GDM1 (cell line): ENCODE measurements around the gene LIPI.
"Not testable (repeated sequence)": the region's sequence is repeated elsewhere in the genome, so short reads cannot be mapped to it uniquely, and the experiment has no call there.

Experiments
- DNase-seq: peaks from one replicate; lab custom pipeline; 2025; lab: John Stamatoyannopoulos, UW

Gene LIPI

DNA sequence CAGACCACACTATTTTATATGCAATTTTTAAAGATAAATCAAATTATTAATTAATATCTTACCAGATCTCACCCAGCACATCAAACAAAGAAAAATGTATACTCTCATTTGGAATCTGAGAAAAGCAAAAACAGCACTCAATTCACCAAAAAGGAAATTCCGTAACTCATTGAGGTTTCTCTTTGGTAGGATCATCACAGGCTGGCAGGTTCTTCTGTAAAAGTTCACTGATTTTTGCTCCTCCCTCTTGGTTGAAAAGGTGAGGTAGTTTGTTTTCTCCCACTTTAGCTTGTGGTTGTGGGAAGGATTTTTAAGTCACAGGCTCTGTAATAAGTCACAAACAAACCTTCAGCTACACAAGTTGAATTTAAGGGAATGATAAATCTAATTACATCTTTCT, at the start of gene LIPI:
Gene LIPI (minus strand): TSS at position 218 of the 400 bp plus-strand sequence. CDS start 110 bp downstream, at position 108.
- no peak for DNase-seq

DNA sequence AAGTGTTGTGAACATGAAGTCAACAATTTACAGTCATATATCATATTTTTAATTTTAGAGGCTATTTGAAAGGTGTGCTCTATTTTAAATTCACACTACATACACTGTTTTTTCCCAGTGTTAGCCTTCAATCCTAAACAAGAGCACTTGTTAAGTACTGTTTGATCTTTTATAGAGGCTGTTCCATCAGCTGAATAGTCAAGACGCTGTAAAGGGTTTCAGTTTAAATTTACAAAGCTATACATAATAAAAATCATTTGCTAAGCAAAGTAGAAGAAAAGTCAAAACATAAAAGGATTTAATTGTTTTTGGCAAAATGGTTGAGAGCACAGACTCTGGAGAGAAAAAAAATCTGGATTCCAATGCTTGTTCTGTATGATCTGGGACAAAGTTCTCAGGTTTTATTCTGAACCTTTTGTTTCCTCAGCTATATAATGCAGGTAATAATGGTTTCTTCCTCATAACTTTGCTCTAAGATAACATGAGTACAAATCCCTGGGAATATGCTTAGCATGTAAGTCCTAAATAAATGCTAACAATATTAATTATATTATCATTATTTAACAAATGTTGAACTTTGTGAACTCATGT, 49.5 kb upstream of the LIPI start:
- no peak for DNase-seq

DNA sequence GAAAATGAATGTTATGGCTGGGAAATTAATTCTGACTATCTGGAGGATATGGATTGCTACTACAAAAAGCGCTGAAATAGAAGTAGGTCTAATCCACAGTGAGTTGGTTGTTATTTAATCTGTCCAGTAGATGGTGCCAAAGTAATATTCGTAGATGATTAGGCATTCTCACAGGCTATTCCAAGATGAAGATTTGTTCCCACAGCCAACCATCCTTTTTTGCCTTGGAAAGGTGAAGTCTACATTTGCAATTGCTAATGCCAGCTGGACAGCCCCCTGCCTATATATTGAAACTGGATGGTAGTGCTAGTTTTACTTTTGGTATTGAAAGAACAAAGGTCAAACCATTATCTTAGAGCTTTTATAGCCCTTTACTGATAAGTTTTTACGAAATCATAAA, 49.0 kb upstream of the LIPI start:
- DNase-seq: peak; percentile 45

DNA sequence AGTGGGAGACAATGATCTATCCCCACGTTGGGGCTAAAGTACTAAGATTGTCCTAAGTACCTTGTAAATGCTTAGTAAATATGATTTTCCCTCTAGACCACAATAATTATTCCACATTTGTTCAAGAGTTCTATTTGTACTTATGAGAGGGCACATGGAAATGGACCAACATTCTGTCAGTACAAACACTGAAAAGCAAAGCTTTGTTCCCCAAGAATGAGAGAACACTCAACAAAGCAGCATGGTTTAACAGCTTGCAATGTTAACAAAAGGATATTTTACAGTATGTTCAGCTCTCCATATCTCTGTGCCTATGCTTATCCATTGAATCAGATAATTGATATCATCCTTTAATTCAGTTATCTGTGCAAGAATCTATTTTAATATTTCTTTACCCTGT, 40.6 kb upstream of the LIPI start:
- DNase-seq: no peak

DNA sequence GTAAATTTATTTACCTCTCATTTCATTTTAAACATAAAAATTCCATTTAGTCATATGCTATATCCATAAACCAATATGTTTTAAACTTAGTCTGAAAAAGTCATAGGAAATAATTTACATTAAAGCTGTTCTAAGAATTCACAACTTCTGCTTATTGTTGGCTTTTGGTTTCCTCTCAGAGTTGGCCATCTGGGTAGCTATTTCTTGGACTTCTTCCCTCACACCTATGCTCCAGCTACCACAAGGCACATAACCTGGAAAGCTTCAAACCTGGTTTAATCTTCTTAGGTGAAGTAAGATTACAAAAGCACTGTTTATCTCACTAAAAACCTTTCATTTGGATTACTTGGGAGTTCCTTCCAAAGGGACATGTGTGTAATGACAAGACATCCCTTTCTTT, 35.0 kb upstream of the LIPI start:
- DNase-seq: no peak

DNA sequence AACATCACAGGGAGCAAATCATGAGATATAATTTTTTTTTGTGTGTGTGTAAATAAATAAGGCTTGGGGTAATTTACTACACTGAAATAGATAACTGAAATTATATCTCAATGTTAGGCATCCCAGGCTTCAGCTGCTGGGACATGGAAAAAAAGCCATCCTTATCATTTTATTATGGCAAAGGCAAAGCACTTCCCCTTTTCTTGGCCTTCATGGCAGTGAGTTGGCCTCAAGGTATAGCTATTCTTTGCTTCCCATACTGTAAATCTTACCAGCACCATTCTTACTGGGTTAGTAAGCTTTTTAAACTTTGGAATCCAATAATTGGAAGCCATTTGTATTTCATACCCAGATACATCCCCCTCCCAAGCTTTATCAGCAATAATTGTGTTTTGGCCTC, 34.2 kb upstream of the LIPI start:
- DNase-seq: no peak

DNA sequence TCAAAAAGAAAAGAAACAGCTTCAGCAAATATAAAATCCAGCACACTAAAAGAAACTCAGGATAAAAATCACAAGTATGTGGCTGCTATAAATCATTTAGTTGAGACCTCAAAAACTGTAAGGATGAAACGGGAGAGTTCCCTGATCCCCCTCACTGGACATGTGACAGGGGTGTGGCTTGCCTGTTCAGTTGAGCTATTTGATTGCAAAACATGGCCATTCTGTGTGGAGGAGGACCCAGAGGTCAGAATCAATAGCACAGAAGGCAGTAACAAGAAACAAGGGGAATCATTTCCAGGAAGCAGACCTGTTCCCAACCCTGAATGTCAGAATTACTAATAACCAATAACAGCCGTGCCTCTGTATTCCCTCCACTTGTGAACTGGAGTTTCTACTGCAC, 33.1 kb upstream of the LIPI start:
- no peak for DNase-seq

DNA sequence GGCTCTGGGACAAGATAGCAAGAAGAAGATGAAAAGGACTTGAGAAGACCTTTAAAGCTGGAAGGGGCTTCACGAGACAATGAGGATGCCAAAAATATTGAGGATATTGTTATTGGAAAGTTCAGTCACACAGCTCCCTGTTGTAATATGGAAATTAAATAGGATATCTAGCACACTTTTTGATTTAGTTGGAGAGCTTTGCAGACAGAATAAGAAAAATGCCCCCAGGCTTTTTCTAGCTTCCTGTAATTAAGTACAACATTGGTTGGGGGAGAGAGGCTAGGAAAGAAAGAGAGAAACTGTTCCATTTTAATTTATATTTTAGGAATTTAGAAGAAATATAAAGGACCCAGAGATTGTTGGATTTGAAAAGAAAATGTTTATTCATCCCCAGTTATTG, 32.7 kb upstream of the LIPI start:
- DNase-seq: no peak

DNA sequence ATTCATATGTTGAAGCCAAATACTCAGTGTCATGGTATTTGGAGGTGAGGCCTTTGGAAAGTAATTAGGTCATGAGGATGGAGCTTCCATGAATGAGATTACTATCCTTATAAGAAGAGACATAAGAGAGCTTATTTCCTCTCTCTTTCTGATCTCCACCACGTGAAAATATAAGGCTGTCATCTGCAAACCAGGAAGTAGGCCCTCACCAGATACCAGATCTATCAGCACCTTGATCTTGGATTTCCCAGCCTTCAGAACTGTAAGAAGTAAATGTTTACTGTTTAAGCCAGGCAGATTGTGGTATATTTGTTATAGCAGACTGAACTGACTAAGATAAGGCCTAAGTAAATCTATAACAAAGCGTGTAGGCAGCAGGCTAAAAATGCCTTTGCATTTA, 30.5 kb upstream of the LIPI start:
- DNase-seq: no peak

DNA sequence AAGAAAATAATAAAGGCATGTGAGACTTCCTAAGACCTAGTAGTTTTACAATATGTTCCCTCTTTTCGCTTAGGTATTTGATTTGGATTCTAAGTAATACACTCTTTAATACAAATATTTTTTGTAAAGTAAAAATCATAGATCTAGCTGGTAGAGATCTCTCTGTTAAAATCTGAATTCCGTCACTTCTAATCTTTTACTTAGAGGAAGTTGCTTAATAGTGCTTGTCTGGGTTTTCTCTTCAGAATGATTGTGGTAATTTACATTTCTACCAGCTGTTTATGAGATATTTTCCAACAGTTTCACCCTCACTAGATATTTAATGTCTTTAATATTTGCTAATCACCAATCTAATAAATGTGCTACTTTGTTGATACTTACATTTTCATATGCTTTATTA, 28.5 kb upstream of the LIPI start:
- DNase-seq: no peak

DNA sequence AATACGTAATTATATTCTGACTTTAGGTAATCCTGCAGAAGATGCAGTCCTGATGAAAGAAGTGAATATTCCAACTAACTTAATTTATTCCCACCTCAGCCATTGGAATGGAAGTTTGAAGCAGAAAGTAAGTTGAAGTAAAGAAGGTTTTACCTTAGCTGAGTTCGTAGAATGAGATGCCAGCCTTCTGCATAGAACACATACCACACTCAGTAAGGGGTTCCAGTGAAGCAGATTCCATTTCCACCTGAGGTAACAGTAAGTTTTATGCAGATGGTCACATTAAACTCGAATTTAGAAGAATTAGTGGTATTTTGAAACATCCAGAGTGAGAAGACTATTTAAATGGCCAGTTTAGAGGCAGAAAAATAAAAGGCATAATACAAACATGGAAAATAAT, 25.4 kb upstream of the LIPI start:
- no peak for DNase-seq

DNA sequence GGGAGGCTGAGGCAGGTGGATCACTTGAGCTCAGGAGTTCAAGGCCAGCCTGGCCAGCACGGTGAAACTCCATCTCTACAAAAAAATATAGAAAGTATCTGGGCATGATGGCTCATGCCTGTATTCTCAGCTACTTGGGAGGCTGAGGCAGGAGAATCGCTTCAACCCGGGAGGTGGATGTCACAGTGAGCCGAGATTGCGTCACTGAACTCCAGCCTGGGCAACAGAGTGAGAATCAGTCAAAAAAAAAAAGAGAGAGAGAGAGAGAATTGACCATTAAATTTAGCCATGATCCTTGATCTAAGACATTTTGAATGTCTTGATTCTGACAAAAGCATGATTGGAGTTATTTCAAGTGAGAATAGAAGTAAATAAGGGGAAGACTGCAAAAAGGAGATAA, 24.3 kb upstream of the LIPI start:
- DNase-seq: no peak

DNA sequence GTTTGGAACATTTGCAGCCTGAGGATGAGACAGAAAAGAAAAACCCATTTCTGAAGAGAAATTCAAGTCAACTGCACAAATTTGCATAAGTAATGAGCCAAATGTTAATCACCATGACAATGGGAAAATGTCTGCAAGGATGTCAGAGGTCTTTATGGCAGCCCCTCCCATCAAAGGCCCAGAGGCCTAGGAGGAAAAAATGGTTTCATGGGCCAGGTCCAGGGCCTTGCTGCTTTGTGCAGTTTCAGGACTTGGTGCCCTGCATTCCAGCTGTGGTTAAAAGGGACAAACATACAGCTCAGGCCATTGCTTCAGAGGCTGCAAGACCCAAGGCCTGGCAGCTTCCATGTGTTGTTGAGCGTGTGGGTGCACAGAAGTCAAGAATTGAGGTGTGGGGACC, 18.6 kb upstream of the LIPI start:
- DNase-seq: no peak

DNA sequence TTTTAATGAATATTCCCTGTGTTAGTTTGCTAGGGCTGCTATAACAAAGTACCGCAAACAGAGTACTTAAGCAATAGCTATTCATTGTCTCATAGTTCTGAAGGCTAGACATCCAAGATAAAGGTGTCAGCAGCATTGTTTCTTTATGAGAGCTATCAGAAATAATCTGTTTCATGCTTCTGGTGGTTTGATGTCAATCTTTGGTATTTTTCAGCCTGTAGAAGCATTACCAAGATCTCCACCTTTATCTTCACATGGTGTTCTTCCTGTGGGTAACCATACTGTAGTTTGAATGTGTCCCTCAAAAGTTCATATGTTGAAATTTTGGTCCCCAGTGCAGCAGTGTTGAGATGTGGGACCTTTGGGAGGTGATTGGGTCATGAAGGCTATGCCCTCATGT, 12.6 kb upstream of the LIPI start:
- DNase-seq: no peak

DNA sequence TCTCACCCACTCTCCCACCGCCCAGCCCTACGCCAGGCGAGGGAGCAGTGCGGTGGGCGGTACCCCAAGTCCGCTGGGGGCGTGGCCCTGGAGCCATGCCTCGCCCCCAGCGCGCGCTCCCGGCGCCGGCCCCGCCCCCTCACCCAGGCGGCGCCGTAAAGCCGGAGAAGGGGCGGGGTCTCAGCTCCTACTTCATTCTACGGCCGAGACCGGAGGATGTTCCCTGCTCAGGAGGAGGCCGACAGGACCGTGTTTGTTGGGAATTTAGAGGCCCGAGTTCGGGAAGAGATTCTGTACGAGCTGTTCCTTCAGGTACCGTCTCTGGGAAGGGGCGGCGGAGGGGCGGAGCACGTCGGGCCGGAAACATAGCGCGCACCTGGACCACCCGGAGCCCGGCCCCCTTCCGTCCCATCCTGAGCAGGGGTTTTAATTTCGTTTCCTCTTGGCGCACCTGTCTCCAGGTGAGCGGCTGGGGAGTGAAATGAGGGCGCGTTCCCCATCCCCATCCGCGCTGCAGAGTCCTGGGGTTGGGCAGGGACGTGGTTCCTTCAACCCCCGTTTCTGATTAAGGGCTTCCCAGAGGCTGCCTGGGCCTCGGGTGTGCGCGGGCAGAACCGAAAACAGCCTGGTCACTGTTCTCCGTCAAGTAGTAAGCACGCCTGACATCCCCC, 5.4 kb upstream of the LIPI start, which contains the start of gene RBM11:
Gene RBM11 (plus strand): TSS at position 187 of the 671 bp plus-strand sequence. CDS start 30 bp downstream, at position 217.
- peak; percentile 57 for DNase-seq

DNA sequence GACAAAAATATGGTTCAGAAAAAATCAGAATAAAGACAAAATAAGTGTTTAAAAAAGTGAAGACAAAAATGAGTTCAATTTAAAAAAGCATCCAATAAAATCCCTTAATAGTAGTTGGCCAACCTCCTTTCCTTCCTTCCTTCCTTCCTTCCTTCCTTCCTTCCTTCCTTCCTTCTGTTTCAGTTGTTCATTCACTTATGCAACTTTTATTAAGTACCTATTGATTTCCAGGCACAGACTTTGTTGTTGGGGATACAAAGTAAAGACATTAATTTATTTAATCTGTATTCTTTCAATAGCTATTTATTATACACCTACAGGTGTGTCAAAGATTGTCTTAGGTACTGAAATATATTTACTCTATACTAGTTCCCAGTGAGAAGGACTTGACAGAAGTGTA, 2.4 kb upstream of the LIPI start:
- DNase-seq: no peak

DNA sequence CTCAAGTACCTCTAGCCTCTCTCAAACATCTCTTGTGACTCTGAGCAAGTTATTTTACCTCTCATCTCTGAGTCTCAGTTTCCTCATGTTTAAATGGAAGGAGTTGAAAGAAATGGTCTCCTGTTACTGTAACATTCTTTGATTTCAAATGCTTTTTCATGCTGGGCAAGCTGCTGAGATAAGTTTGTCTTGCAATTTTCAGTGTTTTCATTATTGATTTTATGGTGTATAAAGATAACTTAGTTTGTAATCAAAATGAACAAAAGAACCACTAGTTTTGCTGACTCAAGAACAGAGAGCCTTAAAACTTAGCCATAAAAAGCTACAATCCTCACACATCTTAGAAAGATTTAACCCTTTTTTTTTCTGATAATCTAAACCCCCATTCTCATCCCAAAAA, 4.5 kb downstream of the LIPI start:
- DNase-seq: no peak

DNA sequence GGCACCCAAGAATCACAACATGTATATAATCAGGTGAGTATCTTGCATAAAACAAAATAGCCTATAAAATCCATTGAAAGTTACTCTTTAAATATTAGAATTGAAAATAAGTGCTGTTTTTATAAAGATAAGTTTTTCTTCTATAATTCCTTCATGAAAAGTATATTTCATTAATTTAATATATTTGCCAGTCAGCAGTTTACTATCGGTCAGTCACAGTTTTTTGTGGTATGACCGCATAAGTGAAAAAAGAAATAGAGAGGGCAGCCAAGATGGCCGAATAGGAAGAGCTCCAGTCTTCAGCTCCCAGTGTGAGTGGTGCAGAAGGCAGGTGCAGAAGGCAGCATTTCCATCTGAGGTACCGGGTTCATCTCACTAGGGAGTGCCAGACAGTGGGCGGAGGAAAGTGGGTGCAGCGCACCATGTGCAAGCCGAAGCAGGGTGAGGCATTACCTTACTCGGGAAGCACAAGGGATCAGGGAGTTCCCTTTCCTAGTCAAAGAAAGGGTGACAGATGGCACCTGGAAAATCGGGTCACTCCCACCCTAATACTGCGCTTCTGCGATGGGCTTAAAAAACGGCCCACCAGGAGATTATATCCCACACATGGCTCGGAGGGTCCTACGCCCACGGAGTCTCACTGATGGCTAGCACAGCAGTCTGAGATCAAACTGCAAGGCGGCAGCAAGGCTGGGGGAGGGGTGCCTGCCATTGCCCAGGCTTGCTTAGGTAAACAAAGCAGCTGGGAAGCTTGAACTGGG, 44.1 kb downstream of the LIPI start:
- not testable (repeated sequence) for DNase-seq

DNA sequence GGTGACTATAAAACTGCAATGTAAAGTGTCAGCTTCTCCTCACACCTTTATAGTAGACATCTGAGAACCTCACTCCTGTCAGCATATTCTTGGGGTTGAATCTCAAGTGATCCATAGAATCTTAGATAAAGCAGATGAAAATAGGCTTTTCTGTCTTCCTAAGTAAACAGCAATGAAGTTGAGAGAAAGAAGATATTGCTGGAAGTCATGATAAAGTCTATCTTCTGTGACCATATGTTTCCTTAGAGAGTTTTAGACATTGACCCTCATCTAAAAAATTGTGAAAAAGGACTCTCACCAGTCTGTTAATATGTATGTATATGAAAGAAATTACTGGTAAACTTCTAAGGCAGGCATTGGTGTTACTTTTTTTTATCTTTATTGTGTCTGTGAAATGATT, 66.8 kb downstream of the LIPI start:
- DNase-seq: no peak

DNA sequence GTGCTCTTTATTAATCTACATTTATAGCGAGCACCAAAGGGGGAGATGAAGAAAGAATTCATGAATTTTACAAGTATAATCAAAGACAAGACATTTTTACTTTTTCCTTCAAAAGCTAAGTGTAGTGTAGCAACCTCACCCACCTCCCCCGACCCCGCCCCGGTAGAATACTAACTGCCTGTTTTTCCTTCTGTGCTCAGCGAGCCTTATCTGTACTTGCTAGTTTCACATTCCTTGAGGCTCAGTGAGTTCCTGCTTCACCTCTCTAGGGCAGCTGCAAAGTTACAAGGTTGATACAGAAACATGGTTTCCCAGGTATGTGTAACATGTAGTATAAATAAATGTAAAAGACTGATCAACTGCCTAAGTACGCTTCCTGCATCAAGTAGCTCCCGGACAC, 86.5 kb downstream of the LIPI start:
- DNase-seq: no peak

DNA sequence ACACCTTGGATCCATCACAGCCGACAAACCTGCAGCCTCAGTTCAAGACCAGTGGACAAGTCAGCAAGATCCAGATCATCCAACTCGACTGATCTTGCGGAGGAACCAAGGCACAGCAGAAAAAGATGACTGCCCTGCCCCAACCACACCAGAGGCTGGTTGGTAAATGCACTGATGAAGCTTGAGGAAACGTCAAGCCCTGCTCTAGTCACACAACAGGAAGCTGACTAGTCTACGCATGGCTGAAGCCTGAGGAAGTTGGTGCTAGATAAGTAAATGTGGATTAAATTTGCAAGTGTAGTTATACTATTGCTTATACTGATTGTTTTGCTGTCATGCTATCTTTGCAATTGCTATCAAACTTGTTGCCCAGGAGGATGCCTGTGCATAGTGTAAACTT, 89.0 kb downstream of the LIPI start:
- DNase-seq: peak; percentile 5

DNA sequence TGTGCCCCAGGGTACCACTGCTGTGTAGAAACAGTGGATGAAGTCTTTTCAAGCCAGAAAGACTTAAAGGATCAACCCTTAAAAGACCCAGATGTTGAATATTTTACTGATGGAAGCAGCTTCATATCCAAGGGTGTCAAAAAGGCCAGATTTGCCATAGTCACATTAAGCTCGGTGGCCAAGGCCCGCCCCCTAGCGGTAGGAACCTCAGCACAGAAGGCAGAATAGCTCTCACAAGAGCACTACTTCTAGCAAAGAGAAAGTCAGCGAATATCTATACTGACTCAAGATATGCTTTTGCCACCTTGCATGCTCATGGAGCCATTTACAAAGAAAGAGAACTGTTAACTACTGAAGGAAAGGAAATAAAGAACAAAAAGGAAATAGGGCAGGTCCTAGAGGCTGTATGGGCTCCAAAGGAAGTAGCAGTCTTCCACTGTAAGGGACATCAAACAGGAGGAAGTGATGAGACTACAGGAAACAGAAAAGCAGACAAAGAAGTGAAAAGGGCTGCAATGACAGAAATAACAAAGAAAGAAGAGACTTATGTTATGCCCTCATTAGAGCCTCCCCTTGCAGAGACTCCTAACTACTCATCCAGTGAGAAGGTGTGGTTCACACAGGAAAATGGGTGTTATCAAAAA, 90.5 kb downstream of the LIPI start:
- peak; percentile 21 for DNase-seq

DNA sequence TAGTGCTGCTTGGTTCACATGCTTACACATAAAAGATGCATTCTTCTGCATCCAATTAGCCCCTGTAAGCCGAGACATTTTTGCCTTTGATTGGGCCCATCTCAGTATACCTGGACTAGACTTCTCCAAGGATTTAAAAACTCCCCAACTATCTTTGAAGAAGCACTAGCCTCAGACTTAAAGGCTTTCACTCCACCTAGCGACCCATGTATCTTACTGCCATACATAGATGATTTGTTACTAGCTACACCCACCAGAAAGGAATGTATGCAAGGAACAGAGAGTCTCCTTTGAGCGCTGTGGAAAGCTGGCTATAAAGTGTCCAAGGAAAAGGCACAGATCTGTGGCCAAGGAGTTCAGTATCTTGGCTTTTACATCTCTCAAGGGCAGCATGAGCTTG, 91.7 kb downstream of the LIPI start:
- DNase-seq: no peak
